Tibial artery (tissue), 4 donors: ENCODE measurements around the gene TRAPPC12.

Experiments
- DNase-seq, 2 donors: peaks; one replicate each; pipeline ENCODE4 v3.0.0-alpha.2; 2019
- H3K27ac ChIP-seq, 2 donors: fragments of 200-600 bp; sonication (generic) in 1 of 2; 1 replicate in 1 of 2; 2 replicates in 1 of 2; pipeline ENCODE4 v1.5.1; 2018 to 2019; ENCODE audit warnings: mild to moderate bottlenecking in 1 of 2
- H3K27me3 ChIP-seq, 2 donors: fragments of 200-600 bp; sonication (generic) in 1 of 2; one replicate each; pipeline versions ENCODE4 v1.5.1 to v1.6.0; 2016 to 2019
- H3K36me3 ChIP-seq, 3 donors: fragments of 200-600 bp; sonication (generic) in 2 of 3; one replicate each; pipeline ENCODE4 v1.5.1; 2016 to 2019; ENCODE audit warnings: mild to moderate bottlenecking in 2 of 3
- H3K4me1 ChIP-seq, 4 donors: fragments of 200-600 bp; sonication (generic) in 2 of 4; 1 replicate in 3 of 4; 2 replicates in 1 of 4; pipeline ENCODE4 v1.5.1; 2016 to 2019
- H3K4me3 ChIP-seq, 2 donors: fragments of 200-600 bp; sonication (generic) in 1 of 2; 1 replicate in 1 of 2; 2 replicates in 1 of 2; pipeline ENCODE4 v1.5.1; 2018 to 2019; ENCODE audit warnings: mild to moderate bottlenecking in 2 of 2
- H3K9me3 ChIP-seq, 3 donors: fragments of 200-600 bp; sonication (generic) in 1 of 3; one replicate each; pipeline ENCODE4 v1.5.1; 2016 to 2019
- CTCF ChIP-seq, 2 experiments: fragments of 200-600 bp in 1 of 2; fragments of 450-650 bp in 1 of 2; IDR thresholded peaks; one replicate each; pipeline ENCODE4 v1.5.1; 2017 to 2019; ENCODE audit warnings: antibody characterized with exemption in 2 of 2, mild to moderate bottlenecking in 1 of 2, moderate library complexity in 1 of 2
- intact Hi-C: fragments of 100-400 bp; cut with DNase I; formaldehyde crosslinking; loops from one replicate; pipeline ENCODE4 v1.15.0; 2023; ENCODE audit warnings: low total_unique reads

TRAPPC12 gene

GRCh38 chr2:3468296-3468988, 88.9 kb downstream of the TRAPPC12 start:
- no peaks in the 10 kb centered on the region for H3K9me3 ChIP-seq
- intact Hi-C loops: loop anchor here (10.0 kb wide), 1 partner anchor 1614 kb away; no protein-coding TSS in a partner anchor
- peaks cover 0 to 62% (median 12%) of the 10 kb centered on the region in 4 donors for H3K4me1 ChIP-seq
- no peak for TF ChIP-seq CTCF (IDR thresholded peaks at IDR 0.05)
- no peak overlapping the region for H3K4me3 ChIP-seq
- no peaks in the 10 kb centered on the region for H3K27me3 ChIP-seq
- H3K27ac ChIP-seq: peak overlapping the region; percentile 67 to 78
- peak in 1 of 2 donors; percentile 43 for DNase-seq
- peaks cover 26 to 93% (median 92%) of the 10 kb centered on the region in 3 donors for H3K36me3 ChIP-seq

- intact Hi-C loops: loop anchor here (10.0 kb wide), 1 partner anchor 1615 kb away; no protein-coding TSS in a partner anchor
- Histone ChIP-seq H3K36me3 (peaks cover 26 to 91% (median 87%) of the 10 kb centered on the region in 3 donors), H3K27me3 (no peaks in the 10 kb centered on the region), H3K4me1 (peaks cover 0 to 62% (median 12%) of the 10 kb centered on the region in 4 donors), H3K4me3 (no peak overlapping the region), H3K9me3 (no peaks in the 10 kb centered on the region), H3K27ac (peak overlapping the region; percentile 67 to 78)
- no peak for TF ChIP-seq CTCF (IDR thresholded peaks at IDR 0.05)
- DNase-seq: peak in 1 of 2 donors; percentile 49
These were observed 90.0 kb downstream of the TRAPPC12 start for GRCh38 chr2:3469486-3469885.

GRCh38 chr2:3470166-3470651, 90.7 kb downstream of the TRAPPC12 start:
- no peak overlapping the region for H3K4me3 ChIP-seq
- peak overlapping the region; percentile 67 to 78 for H3K27ac ChIP-seq
- H3K9me3 ChIP-seq: no peaks in the 10 kb centered on the region
- TF ChIP-seq CTCF (IDR thresholded peaks at IDR 0.05): no peak
- no peaks in the 10 kb centered on the region for H3K27me3 ChIP-seq
- H3K4me1 ChIP-seq: peaks cover 0 to 60% (median 12%) of the 10 kb centered on the region in 4 donors
- intact Hi-C loops: no loop called here
- peak; percentile 63 to 90 for DNase-seq
- peaks cover 26 to 91% (median 87%) of the 10 kb centered on the region in 3 donors for H3K36me3 ChIP-seq

- TF ChIP-seq CTCF (IDR thresholded peaks at IDR 0.05): no peak
- peak overlapping the region; percentile 67 to 78 for H3K27ac ChIP-seq
- intact Hi-C loops: no loop called here
- no peaks in the 10 kb centered on the region for H3K9me3 ChIP-seq
- peaks cover 0 to 55% (median 12%) of the 10 kb centered on the region in 4 donors for H3K4me1 ChIP-seq
- H3K36me3 ChIP-seq: peaks cover 24 to 91% (median 85%) of the 10 kb centered on the region in 3 donors
- H3K27me3 ChIP-seq: no peaks in the 10 kb centered on the region
- DNase-seq: no peak
- H3K4me3 ChIP-seq: no peak overlapping the region
These were observed 91.6 kb downstream of the TRAPPC12 start for GRCh38 chr2:3470856-3471737.

GRCh38 chr2:3472296-3472695, 92.8 kb downstream of the TRAPPC12 start:
- DNase-seq: no peak
- Histone ChIP-seq H3K4me3 (no peak overlapping the region), H3K36me3 (peaks cover 12 to 88% (median 77%) of the 10 kb centered on the region in 3 donors), H3K9me3 (no peaks in the 10 kb centered on the region), H3K27me3 (no peaks in the 10 kb centered on the region), H3K27ac (peak overlapping the region; percentile 67 to 78), H3K4me1 (peaks cover 0 to 46% (median 9%) of the 10 kb centered on the region in 4 donors)
- intact Hi-C loops: no loop called here
- no peak for TF ChIP-seq CTCF (IDR thresholded peaks at IDR 0.05)
